ENCODE measurements around the gene SERPINC1.
"Not testable (repeated sequence)": the region's sequence is repeated elsewhere in the genome, so short reads cannot be mapped to it uniquely, and the experiment has no call there.

The SERPINC1 gene

GRCh38 chr1:173886746-173887611, 30.1 kb downstream of the SERPINC1 start:
- TF ChIP-seq POLR2AphosphoS5 (IDR thresholded peaks at IDR 0.05; ENCODE audit: borderline replicate concordance, low read depth, low read length), result no peak
- TF ChIP-seq EZH2 (IDR thresholded peaks at IDR 0.05), result no peak
- TF ChIP-seq FOXP2 (optimal IDR thresholded peaks at IDR 0.05; ENCODE audit: control extremely low read depth, extremely low read length, insufficient read depth), result no peak
- Histone ChIP-seq H3K9me3 (ENCODE audit: low read depth, low read length) (no peaks in the 10 kb centered on the region), H3K9ac (ENCODE audit: insufficient read length) (no peak overlapping the region), H3K36me3 (ENCODE audit: insufficient read depth, low read length) (peaks cover 11% of the 10 kb centered on the region; the same call in 1 of the 2 replicates), H3K4me3 (no peak overlapping the region), H3K27ac (no peak overlapping the region)
- no peak for DNase-seq (ENCODE audit: low read depth, low spot score)

- Histone ChIP-seq H3K27ac (no peak overlapping the region), H3K4me3 (no peak overlapping the region), H3K36me3 (ENCODE audit: insufficient read depth, low read length) (peaks cover 11% of the 10 kb centered on the region; the same call in 1 of the 2 replicates), H3K9me3 (ENCODE audit: low read depth, low read length) (no peaks in the 10 kb centered on the region), H3K9ac (ENCODE audit: insufficient read length) (no peak overlapping the region)
- no peak for DNase-seq (ENCODE audit: low read depth, low spot score)
- TF ChIP-seq POLR2AphosphoS5 (IDR thresholded peaks at IDR 0.05; ENCODE audit: borderline replicate concordance, low read depth, low read length), result no peak
- no peak for TF ChIP-seq FOXP2 (optimal IDR thresholded peaks at IDR 0.05; ENCODE audit: control extremely low read depth, extremely low read length, insufficient read depth)
- no peak for TF ChIP-seq EZH2 (IDR thresholded peaks at IDR 0.05)
Observed at GRCh38 chr1:173884701-173885100, 32.4 kb downstream of the SERPINC1 start.

GRCh38 chr1:173881117-173881516, 36.0 kb downstream of the SERPINC1 start:
- not testable (repeated sequence) for H3K4me3 ChIP-seq; H3K36me3 ChIP-seq (ENCODE audit: insufficient read depth, low read length); H3K27ac ChIP-seq; DNase-seq (ENCODE audit: low read depth, low spot score); H3K9ac ChIP-seq (ENCODE audit: insufficient read length); H3K9me3 ChIP-seq (ENCODE audit: low read depth, low read length)

- DNase-seq (ENCODE audit: low read depth, low spot score), result no peak
- Histone ChIP-seq H3K36me3 (ENCODE audit: insufficient read depth, low read length) (peaks cover 6% of the 10 kb centered on the region), H3K9ac (ENCODE audit: insufficient read length) (no peak overlapping the region), H3K27ac (no peak overlapping the region), H3K9me3 (ENCODE audit: low read depth, low read length) (no peaks in the 10 kb centered on the region), H3K4me3 (no peak overlapping the region)
- TF ChIP-seq POLR2AphosphoS5 (IDR thresholded peaks at IDR 0.05; ENCODE audit: borderline replicate concordance, low read depth, low read length), result no peak
- no peak for TF ChIP-seq EZH2 (IDR thresholded peaks at IDR 0.05)
- no peak for TF ChIP-seq FOXP2 (optimal IDR thresholded peaks at IDR 0.05; ENCODE audit: control extremely low read depth, extremely low read length, insufficient read depth)
Observed at GRCh38 chr1:173878251-173878650, 38.9 kb downstream of the SERPINC1 start.

GRCh38 chr1:173876732-173877131, 40.4 kb downstream of the SERPINC1 start:
- TF ChIP-seq POLR2AphosphoS5 (IDR thresholded peaks at IDR 0.05; ENCODE audit: borderline replicate concordance, low read depth, low read length) (no peak), EZH2 (IDR thresholded peaks at IDR 0.05) (no peak), FOXP2 (optimal IDR thresholded peaks at IDR 0.05; ENCODE audit: control extremely low read depth, extremely low read length, insufficient read depth) (no peak)
- Histone ChIP-seq H3K36me3 (ENCODE audit: insufficient read depth, low read length) (peaks cover 6% of the 10 kb centered on the region), H3K4me3 (no peak overlapping the region), H3K27ac (no peak overlapping the region), H3K9ac (ENCODE audit: insufficient read length) (no peak overlapping the region), H3K9me3 (ENCODE audit: low read depth, low read length) (no peaks in the 10 kb centered on the region)
- DNase-seq (ENCODE audit: low read depth, low spot score), result no peak

GRCh38 chr1:173871500-173871899, 45.6 kb downstream of the SERPINC1 start:
- no peak for DNase-seq (ENCODE audit: low read depth, low spot score)
- Histone ChIP-seq H3K9ac (ENCODE audit: insufficient read length) (no peak overlapping the region), H3K36me3 (ENCODE audit: insufficient read depth, low read length) (peaks cover 33% of the 10 kb centered on the region), H3K27ac (no peak overlapping the region), H3K9me3 (ENCODE audit: low read depth, low read length) (no peaks in the 10 kb centered on the region), H3K4me3 (no peak overlapping the region)
- no peak for TF ChIP-seq EZH2 (IDR thresholded peaks at IDR 0.05)

- Histone ChIP-seq H3K36me3 (ENCODE audit: insufficient read depth, low read length) (peaks cover 37% of the 10 kb centered on the region), H3K9me3 (ENCODE audit: low read depth, low read length) (no peaks in the 10 kb centered on the region), H3K9ac (ENCODE audit: insufficient read length) (no peak overlapping the region), H3K4me3 (no peak overlapping the region), H3K27ac (no peak overlapping the region)
- TF ChIP-seq EZH2 (IDR thresholded peaks at IDR 0.05) (no peak), FOXP2 (optimal IDR thresholded peaks at IDR 0.05; ENCODE audit: control extremely low read depth, extremely low read length, insufficient read depth) (no peak), POLR2AphosphoS5 (IDR thresholded peaks at IDR 0.05; ENCODE audit: borderline replicate concordance, low read depth, low read length) (no peak)
- no peak for DNase-seq (ENCODE audit: low read depth, low spot score)
Observed at GRCh38 chr1:173871091-173871490, 46.0 kb downstream of the SERPINC1 start.

GRCh38 chr1:173870252-173871075, 46.7 kb downstream of the SERPINC1 start:
- Histone ChIP-seq H3K36me3 (ENCODE audit: insufficient read depth, low read length) (peaks cover 44% of the 10 kb centered on the region), H3K27ac (no peak overlapping the region), H3K4me3 (no peak overlapping the region), H3K9me3 (ENCODE audit: low read depth, low read length) (no peaks in the 10 kb centered on the region), H3K9ac (ENCODE audit: insufficient read length) (no peak overlapping the region)
- TF ChIP-seq POLR2AphosphoS5 (IDR thresholded peaks at IDR 0.05; ENCODE audit: borderline replicate concordance, low read depth, low read length), result no peak
- no peak for TF ChIP-seq FOXP2 (optimal IDR thresholded peaks at IDR 0.05; ENCODE audit: control extremely low read depth, extremely low read length, insufficient read depth)
- TF ChIP-seq EZH2 (IDR thresholded peaks at IDR 0.05), result no peak
- DNase-seq (ENCODE audit: low read depth, low spot score), result no peak

Measured in SK-N-MC (cell line).